OCI-LY1 (cell line): ENCODE results near the gene NMT1.
A peak's percentile ranks its signal among the peaks of the same experiment; 100 is the strongest.

Experiments
- H2AFZ ChIP-seq: fragments of 200-600 bp; sonication (generic), shearing (Covaris generic); 2 replicates; pipeline ENCODE4 v1.6.0; 2014; ENCODE audit warnings: antibody characterized with exemption, mild to moderate bottlenecking, low read length
- H3F3A ChIP-seq: fragments of 200-600 bp; sonication (generic), shearing (Covaris generic); 2 replicates; pipeline ENCODE4 v1.6.0; 2014; ENCODE audit warnings: mild to moderate bottlenecking, antibody characterized with exemption, low read length, moderate library complexity; ENCODE audit not compliant: insufficient read depth
- H3K27ac ChIP-seq: fragments of 200-600 bp; sonication (generic); 2 replicates; pipeline ENCODE4 v1.5.1; 2014; ENCODE audit warnings: low read length, mixed run types, mild to moderate bottlenecking, low read depth; ENCODE audit not compliant: poor library complexity, severe bottlenecking
- H3K27me3 ChIP-seq: fragments of 200-600 bp; sonication (generic); 2 replicates; pipeline ENCODE4 v1.6.0; 2014; ENCODE audit warnings: antibody characterized with exemption, mild to moderate bottlenecking, low read length, moderate library complexity; ENCODE audit not compliant: insufficient read depth
- H3K36me3 ChIP-seq: fragments of 200-600 bp; sonication (generic); 2 replicates; pipeline ENCODE4 v1.6.1; 2014; ENCODE audit warnings: mild to moderate bottlenecking, antibody characterized with exemption, low read length, moderate library complexity, mixed read lengths; ENCODE audit not compliant: insufficient read depth
- H3K4me1 ChIP-seq: fragments of 200-600 bp; sonication (generic); 2 replicates; pipeline ENCODE4 v1.5.1; 2014; ENCODE audit warnings: mild to moderate bottlenecking, low read length, moderate library complexity; ENCODE audit not compliant: insufficient read depth, severe bottlenecking
- H3K4me2 ChIP-seq: fragments of 200-600 bp; sonication (generic), shearing (Covaris generic); 2 replicates; pipeline ENCODE4 v1.6.1; 2014; ENCODE audit warnings: low read length
- H3K4me3 ChIP-seq: fragments of 200-600 bp; sonication (generic); 2 replicates; pipeline ENCODE4 v1.5.1; 2014; ENCODE audit warnings: low read length, low read depth, mild to moderate bottlenecking, mixed read lengths; ENCODE audit not compliant: poor library complexity, severe bottlenecking
- H3K79me2 ChIP-seq: fragments of 200-600 bp; shearing (Covaris generic); 2 replicates; pipeline ENCODE4 v1.6.1; 2016; ENCODE audit warnings: mixed run types, low read length, mixed read lengths; ENCODE audit not compliant: insufficient read depth
- H3K9ac ChIP-seq: fragments of 200-600 bp; sonication (generic), shearing (Covaris generic); 2 replicates; pipeline ENCODE4 v1.6.1; 2014; ENCODE audit warnings: mild to moderate bottlenecking, low read length, mixed read lengths
- H3K9me2 ChIP-seq: fragments of 200-600 bp; sonication (generic), shearing (Covaris generic); 2 replicates; pipeline ENCODE4 v1.6.1; 2014; ENCODE audit warnings: low read depth, mild to moderate bottlenecking, low read length, mixed read lengths
- H3K9me3 ChIP-seq: fragments of 200-600 bp; shearing (Covaris generic); 2 replicates; pipeline ENCODE4 v1.6.1; 2014; ENCODE audit warnings: low read length, mixed read lengths
- H4K20me1 ChIP-seq: fragments of 200-600 bp; sonication (generic), shearing (Covaris generic); 2 replicates; pipeline ENCODE4 v1.6.0; 2016; ENCODE audit warnings: mild to moderate bottlenecking, low read length; ENCODE audit not compliant: insufficient read depth
- CTCF ChIP-seq: fragments of 200-600 bp; sonication (generic), shearing (Covaris generic); IDR thresholded peaks from 2 replicates; pipeline ENCODE4 v1.5.1; 2017; ENCODE audit warnings: mild to moderate bottlenecking, antibody characterized with exemption, low read length, moderate library complexity, mixed read lengths
- EZH2 ChIP-seq: fragments of 200-600 bp; sonication (generic), shearing (Covaris generic); IDR thresholded peaks from 2 replicates; pipeline ENCODE4 v1.8.0; 2017; ENCODE audit warnings: borderline replicate concordance, mixed run types, mild to moderate bottlenecking, antibody characterized with exemption, low read length, moderate library complexity, mixed read lengths

The NMT1 gene

GRCh38 chr17:45016237-45016636 is 44.9 kb upstream of the NMT1 start:
- TF ChIP-seq CTCF (no peak), EZH2 (no peak)
- Histone ChIP-seq H3K4me3 (no peak overlapping the region), H3K9ac (no peak overlapping the region), H4K20me1 (no peaks in the 10 kb centered on the region), H3K79me2 (no peaks in the 10 kb centered on the region), H3K36me3 (no peaks in the 10 kb centered on the region), H3K4me2 (no peak overlapping the region), H3K9me3 (no peaks in the 10 kb centered on the region), H3F3A (no peaks in the 10 kb centered on the region), H2AFZ (no peak overlapping the region), H3K27ac (no peak overlapping the region), H3K27me3 (peaks cover 22% of the 10 kb centered on the region), H3K4me1 (peaks cover 11% of the 10 kb centered on the region), H3K9me2 (no peaks in the 10 kb centered on the region)

GRCh38 chr17:45016823-45017222 is 44.3 kb upstream of the NMT1 start:
- H3K9me3 ChIP-seq = no peaks in the 10 kb centered on the region
- no peaks in the 10 kb centered on the region for H3K36me3 ChIP-seq
- no peak overlapping the region for H3K4me2 ChIP-seq
- H2AFZ ChIP-seq = no peak overlapping the region
- H3K9me2 ChIP-seq = no peaks in the 10 kb centered on the region
- H3F3A ChIP-seq = no peaks in the 10 kb centered on the region
- H3K9ac ChIP-seq = no peak overlapping the region
- no peak overlapping the region for H3K27ac ChIP-seq
- TF ChIP-seq EZH2 = no peak
- TF ChIP-seq CTCF = peak; percentile 42; the same call in 1 of the 2 replicates
- H3K79me2 ChIP-seq = no peaks in the 10 kb centered on the region
- H3K27me3 ChIP-seq = peaks cover 27% of the 10 kb centered on the region
- H3K4me1 ChIP-seq = peaks cover 16% of the 10 kb centered on the region
- H3K4me3 ChIP-seq = no peak overlapping the region
- H4K20me1 ChIP-seq = no peaks in the 10 kb centered on the region

- Histone ChIP-seq H4K20me1 (no peaks in the 10 kb centered on the region), H2AFZ (no peak overlapping the region), H3K4me1 (peaks cover 25% of the 10 kb centered on the region), H3K27me3 (peaks cover 27% of the 10 kb centered on the region), H3F3A (no peaks in the 10 kb centered on the region), H3K27ac (no peak overlapping the region), H3K9me3 (no peaks in the 10 kb centered on the region), H3K9ac (peak overlapping the region; percentile 55; the same call in 1 of the 2 replicates), H3K36me3 (no peaks in the 10 kb centered on the region; the same call in 1 of the 2 replicates), H3K4me3 (peak overlapping the region; percentile 56), H3K9me2 (no peaks in the 10 kb centered on the region), H3K4me2 (peak overlapping the region; percentile 85), H3K79me2 (no peaks in the 10 kb centered on the region)
- TF ChIP-seq EZH2 = no peak
- TF ChIP-seq CTCF = no peak
Measured at GRCh38 chr17:45018514-45018847, 42.6 kb upstream of the NMT1 start.
